OCI-M2 (cell line): Measurements from ENCODE around the gene SDHA.
A peak's percentile ranks its signal among the peaks of the same experiment; 100 is the strongest.

Source experiments
- DNase-seq: peaks from one replicate; lab custom pipeline; 2025; ENCODE audit not compliant: unreplicated experiment; lab: John Stamatoyannopoulos, UW

The SDHA gene

GRCh38 chr5:217494-218456 lies at the start of gene SDHA, which contains the start of gene CCDC127:
Gene SDHA, plus strand, starts transcription at chr5:218320. Its CDS starts 36 bp downstream, at chr5:218356.
Gene CCDC127, minus strand, starts transcription at chr5:218153. Its CDS starts 1,304 bp downstream, at chr5:216849.
- peak; percentile 30 for DNase-seq

- no peak for DNase-seq
Measured at GRCh38 chr5:169071-169727, 48.9 kb upstream of the SDHA start.

- DNase-seq = no peak
Measured at GRCh38 chr5:169728-170094, 48.4 kb upstream of the SDHA start.

- DNase-seq = no peak
Measured at GRCh38 chr5:170971-171800, 46.9 kb upstream of the SDHA start.

GRCh38 chr5:171801-172331 lies 46.3 kb upstream of the SDHA start:
- DNase-seq = no peak

GRCh38 chr5:172421-172820 lies 45.7 kb upstream of the SDHA start:
- no peak for DNase-seq

- DNase-seq = no peak
Measured at GRCh38 chr5:172841-173251, 45.3 kb upstream of the SDHA start.

GRCh38 chr5:173392-174290 lies 44.5 kb upstream of the SDHA start:
- DNase-seq = no peak

GRCh38 chr5:174291-174600 lies 43.9 kb upstream of the SDHA start:
- no peak for DNase-seq

GRCh38 chr5:174876-175465 lies 43.1 kb upstream of the SDHA start:
- DNase-seq = no peak

- no peak for DNase-seq
Measured at GRCh38 chr5:176296-176823, 41.8 kb upstream of the SDHA start.

GRCh38 chr5:178110-178509 lies 40.0 kb upstream of the SDHA start:
- no peak for DNase-seq

- DNase-seq = no peak
Measured at GRCh38 chr5:179401-179800, 38.7 kb upstream of the SDHA start.

- DNase-seq = no peak
Measured at GRCh38 chr5:180286-180918, 37.7 kb upstream of the SDHA start.

- DNase-seq = no peak
Measured at GRCh38 chr5:181160-181559, 37.0 kb upstream of the SDHA start.

GRCh38 chr5:181566-181965 lies 36.6 kb upstream of the SDHA start:
- DNase-seq = no peak

- DNase-seq = no peak
Measured at GRCh38 chr5:182126-182525, 36.0 kb upstream of the SDHA start.

GRCh38 chr5:184471-184870 lies 33.6 kb upstream of the SDHA start:
- no peak for DNase-seq
